Endothelial cell of umbilical vein (primary cell): Measurements from ENCODE around the gene ARHGAP29. TPM values are rescaled to one million over a fixed set of nuclear protein-coding genes. Genes with fewer than 3 reads are reported as not detected.

Source experiments
- BruUV-seq: library from RNA; stranded (reverse); fragments of 400-500 nt; replicated peaks from 2 replicates; lab custom pipeline; 2021; lab: Mats Ljungman, UMichigan
- CTCF ChIA-PET: fragments of 300-600, 350-600 bp; sonication (Branson Sonifier 250); formaldehyde crosslinking; loops from one replicate; lab custom pipeline; 2021; ENCODE audit warnings: antibody characterized with exemption, inconsistent platforms; lab: Charles Lee
- POLR2A ChIA-PET: fragments of 300-600, 350-600 bp; sonication (Branson Sonifier 250); formaldehyde crosslinking; loops from one replicate; lab custom pipeline; 2021; ENCODE audit warnings: antibody characterized with exemption, inconsistent platforms; lab: Charles Lee
- DNase-seq: peaks from one replicate; pipeline ENCODE4 v3.0.0-alpha.2; 2011; ENCODE audit warnings: low read depth, low spot score
- FAIRE-seq: peaks from 2 replicates; lab custom pipeline; 2011; peaks lifted over from hg19 to GRCh38; lab: Jason Lieb, UNC
- H2AFZ ChIP-seq: 2 replicates; pipeline ENCODE4 v1.6.0; 2012; ENCODE audit warnings: low read depth, low read length, control low read depth, inconsistent platforms
- H3K27ac ChIP-seq: 2 replicates; pipeline ENCODE4 v1.5.1; 2011; ENCODE audit warnings: low read depth, mild to moderate bottlenecking, control low read depth, low read length, moderate library complexity; ENCODE audit not compliant: insufficient read depth
- H3K27me3 ChIP-seq, 2 experiments: 2 replicates each; pipeline versions ENCODE4 v1.6.0 to v1.6.1; 2011; ENCODE audit warnings: low read length in 2 of 2, mixed read lengths in 1 of 2; ENCODE audit not compliant: control insufficient read depth in 2 of 2, insufficient read depth in 2 of 2
- H3K36me3 ChIP-seq, 2 experiments: 2 replicates in 1 of 2; 3 replicates in 1 of 2; pipeline ENCODE4 v1.5.1; 2011; ENCODE audit warnings: low read length in 2 of 2, mild to moderate bottlenecking in 1 of 2, moderate library complexity in 1 of 2; ENCODE audit not compliant: control insufficient read depth in 2 of 2, insufficient read depth in 2 of 2; ENCODE audit errors: extremely low read depth in 1 of 2
- H3K4me1 ChIP-seq: 3 replicates; pipeline ENCODE4 v1.5.1; 2011; ENCODE audit warnings: mild to moderate bottlenecking, low read length; ENCODE audit not compliant: control insufficient read depth, insufficient read depth; ENCODE audit errors: extremely low read depth
- H3K4me2 ChIP-seq: 2 replicates; pipeline ENCODE4 v1.6.1; 2011; ENCODE audit warnings: low read length, control low read depth, mixed read lengths; ENCODE audit not compliant: insufficient read depth
- H3K4me3 ChIP-seq, 3 experiments: fragments of 200-600 bp in 1 of 3; sonication (generic), shearing (Covaris generic) in 1 of 3; replicated peaks in 1 of 3; 2 replicates each; pipeline ENCODE4 v1.5.1; 2011 to 2016; ENCODE audit warnings: control low read depth in 3 of 3, low read length in 3 of 3, mild to moderate bottlenecking in 2 of 3, inconsistent platforms in 1 of 3, low read depth in 1 of 3, moderate library complexity in 1 of 3; ENCODE audit not compliant: insufficient read depth in 1 of 3
- H3K79me2 ChIP-seq: 2 replicates; pipeline ENCODE4 v1.6.0; 2012; ENCODE audit warnings: low read length, inconsistent platforms; ENCODE audit not compliant: control insufficient read depth, insufficient read depth
- H3K9ac ChIP-seq: replicated peaks from 2 replicates; pipeline ENCODE3; 2011; ENCODE audit warnings: low read length, control low read depth; ENCODE audit not compliant: insufficient read depth; ENCODE audit errors: extremely low read depth
- H3K9me1 ChIP-seq: replicated peaks from 3 replicates; pipeline ENCODE4 v1.6.0; 2011; ENCODE audit warnings: mild to moderate bottlenecking, low read length; ENCODE audit not compliant: control insufficient read depth, insufficient read depth; ENCODE audit errors: extremely low read depth
- H3K9me3 ChIP-seq: replicated peaks from 2 replicates; pipeline ENCODE4 v1.5.1; 2012; ENCODE audit warnings: low read length, inconsistent platforms; ENCODE audit not compliant: control insufficient read depth, insufficient read depth
- H4K20me1 ChIP-seq: replicated peaks from 2 replicates; pipeline ENCODE3; 2011; ENCODE audit warnings: mild to moderate bottlenecking, low read length; ENCODE audit not compliant: control insufficient read depth, insufficient read depth; ENCODE audit errors: extremely low read depth
- EZH2 ChIP-seq: IDR thresholded peaks from 2 replicates; pipeline ENCODE4 v1.6.1; 2012; ENCODE audit warnings: borderline replicate concordance, low read depth, mild to moderate bottlenecking, moderate library complexity, low read length, inconsistent platforms; ENCODE audit not compliant: severe bottlenecking
- FOS ChIP-seq: IDR thresholded peaks from 2 replicates; pipeline ENCODE4 v1.6.1; 2011; ENCODE audit warnings: mild to moderate bottlenecking, low read length, moderate library complexity, borderline replicate concordance; ENCODE audit not compliant: insufficient read depth
- GATA2 ChIP-seq: IDR thresholded peaks from 2 replicates; pipeline ENCODE4 v1.7.0; 2011; ENCODE audit warnings: low read depth, mild to moderate bottlenecking, moderate library complexity, mixed read lengths, low read length; ENCODE audit not compliant: insufficient read length, insufficient read depth
- JUN ChIP-seq: IDR thresholded peaks from 2 replicates; pipeline ENCODE4 v1.6.1; 2011; ENCODE audit warnings: borderline replicate concordance, low read depth; ENCODE audit not compliant: insufficient read length, insufficient read depth
- MYC ChIP-seq: IDR thresholded peaks from one replicate; pipeline ENCODE4 v1.6.1; 2011; ENCODE audit warnings: mild to moderate bottlenecking, low read depth, low read length
- POLR2A ChIP-seq: IDR thresholded peaks from 2 replicates; pipeline ENCODE4 v1.6.1; 2012; ENCODE audit warnings: low read depth, mild to moderate bottlenecking, control low read depth, low read length
- POLR2AphosphoS5 ChIP-seq: IDR thresholded peaks from 2 replicates; pipeline ENCODE4 v1.6.1; 2012; ENCODE audit warnings: low read depth, mild to moderate bottlenecking, control low read depth, low read length, moderate library complexity; ENCODE audit not compliant: insufficient read depth
- dilution Hi-C: fragments of 300-500 bp; cut with MboI; formaldehyde crosslinking; loops from one replicate; pipeline ENCODE4 v1.15.0; 2019; ENCODE audit warnings: low sequenced_read_pairs; ENCODE audit not compliant: extremely low pct_ligation_motif_present
- intact Hi-C: fragments of 100-400 bp; cut with micrococcal nuclease; formaldehyde crosslinking; loops from one replicate; pipeline ENCODE4 v1.10.0; 2022
- polyA plus RNA-seq, 4 experiments: library from polyadenylated mRNA; depleted of rRNA in 3 of 4; stranded (reverse) in 3 of 4; unstranded in 1 of 4; fragments of >200 nt; gene quantifications; 2 replicates each; pipeline versions ENCODE4 v1.2.1 to v1.2.3, GENCODE V29; 2011 to 2012; ENCODE audit warnings: missing spikeins in 1 of 4
- total RNA-seq: library from RNA; stranded (reverse); gene quantifications from 2 replicates; pipeline ENCODE4 v1.2.3, GENCODE V29; 2021
- TF ChIP-seq, protein P1 (sequence below): IDR thresholded peaks from 2 replicates; pipeline ENCODE4 v1.6.1; 2011; ENCODE audit not compliant: insufficient read depth, insufficient read length
- TF ChIP-seq, protein P2 (sequence below), 2 donors: IDR thresholded peaks; 1 replicate in 1 of 2; 2 replicates in 1 of 2; pipeline ENCODE4 v1.5.1; 2011; ENCODE audit warnings: low read length in 2 of 2, mild to moderate bottlenecking in 2 of 2, moderate library complexity in 2 of 2, control low read depth in 1 of 2, inconsistent platforms in 1 of 2, low read depth in 1 of 2; ENCODE audit not compliant: insufficient read depth in 1 of 2; ENCODE audit errors: extremely low read depth in 1 of 2

The ARHGAP29 gene
- total and polyA plus RNA-seq, 2 donors (not counting 3 experiments of a cell fraction or from before 2014, with no cell fraction given): 56.3 to 199 TPM

DNA sequence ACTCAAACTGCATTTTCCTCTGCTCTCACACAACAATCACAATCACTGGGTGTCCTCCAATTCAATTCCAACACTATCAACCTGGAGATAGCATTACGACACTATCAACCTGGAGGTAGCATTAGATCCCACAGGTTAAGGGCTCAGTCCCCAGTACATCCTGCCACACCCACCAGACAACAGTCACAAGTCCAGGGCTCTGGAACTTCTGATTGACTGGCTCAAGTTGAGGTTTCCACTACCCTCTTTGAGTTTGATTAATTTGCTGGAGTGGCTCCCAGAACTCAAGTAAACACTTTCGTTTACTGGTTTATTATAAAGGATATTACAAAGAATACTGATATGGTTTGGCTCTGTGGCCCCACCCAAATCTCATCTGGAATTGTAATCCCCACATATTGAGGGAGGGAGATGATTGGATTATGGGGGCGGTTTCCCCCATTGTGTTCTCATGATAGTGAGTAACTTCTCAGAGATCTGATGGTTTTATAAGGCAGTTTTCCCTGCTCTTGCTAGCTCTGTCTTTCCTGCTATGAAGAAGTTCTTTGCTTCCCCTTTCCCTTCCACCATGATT, 49.6 kb upstream of the ARHGAP29 start:
- H2AFZ ChIP-seq: no peak overlapping the region
- H3K9me3 ChIP-seq: no peaks in the 10 kb centered on the region
- TF ChIP-seq MYC: no peak
- TF ChIP-seq, protein P1, sequence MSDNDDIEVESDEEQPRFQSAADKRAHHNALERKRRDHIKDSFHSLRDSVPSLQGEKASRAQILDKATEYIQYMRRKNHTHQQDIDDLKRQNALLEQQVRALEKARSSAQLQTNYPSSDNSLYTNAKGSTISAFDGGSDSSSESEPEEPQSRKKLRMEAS: no peak
- no peak for TF ChIP-seq POLR2AphosphoS5
- no peak for TF ChIP-seq POLR2A
- TF ChIP-seq GATA2: no peak
- no peak for TF ChIP-seq JUN
- TF ChIP-seq EZH2: no peak
- TF ChIP-seq, protein P2, sequence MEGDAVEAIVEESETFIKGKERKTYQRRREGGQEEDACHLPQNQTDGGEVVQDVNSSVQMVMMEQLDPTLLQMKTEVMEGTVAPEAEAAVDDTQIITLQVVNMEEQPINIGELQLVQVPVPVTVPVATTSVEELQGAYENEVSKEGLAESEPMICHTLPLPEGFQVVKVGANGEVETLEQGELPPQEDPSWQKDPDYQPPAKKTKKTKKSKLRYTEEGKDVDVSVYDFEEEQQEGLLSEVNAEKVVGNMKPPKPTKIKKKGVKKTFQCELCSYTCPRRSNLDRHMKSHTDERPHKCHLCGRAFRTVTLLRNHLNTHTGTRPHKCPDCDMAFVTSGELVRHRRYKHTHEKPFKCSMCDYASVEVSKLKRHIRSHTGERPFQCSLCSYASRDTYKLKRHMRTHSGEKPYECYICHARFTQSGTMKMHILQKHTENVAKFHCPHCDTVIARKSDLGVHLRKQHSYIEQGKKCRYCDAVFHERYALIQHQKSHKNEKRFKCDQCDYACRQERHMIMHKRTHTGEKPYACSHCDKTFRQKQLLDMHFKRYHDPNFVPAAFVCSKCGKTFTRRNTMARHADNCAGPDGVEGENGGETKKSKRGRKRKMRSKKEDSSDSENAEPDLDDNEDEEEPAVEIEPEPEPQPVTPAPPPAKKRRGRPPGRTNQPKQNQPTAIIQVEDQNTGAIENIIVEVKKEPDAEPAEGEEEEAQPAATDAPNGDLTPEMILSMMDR (IDR thresholded peaks at IDR 0.05; ENCODE audit: extremely low read depth in 1 of 2, insufficient read depth in 1 of 2, low read depth in 1 of 2, low read length in 2 of 2): no peak
- no peak for TF ChIP-seq FOS
- ChIA-PET POLR2A (no interaction called here), CTCF (no interaction called here)
- FAIRE-seq (no peak), DNase-seq (no peak)
- intact Hi-C loops: no loop called here
- H3K27me3 ChIP-seq: no peaks in the 10 kb centered on the region
- no peaks in the 10 kb centered on the region for H3K36me3 ChIP-seq
- H3K9ac ChIP-seq: no peak overlapping the region
- no TSS peak for BruUV-seq
- H4K20me1 ChIP-seq: no peaks in the 10 kb centered on the region
- no peak overlapping the region for H3K27ac ChIP-seq
- H3K4me3 ChIP-seq: no peak overlapping the region
- dilution Hi-C loops: no loop called here
- no peaks in the 10 kb centered on the region for H3K79me2 ChIP-seq
- H3K9me1 ChIP-seq: no peaks in the 10 kb centered on the region
- H3K4me1 ChIP-seq: peaks cover 21% of the 10 kb centered on the region
- no peak overlapping the region for H3K4me2 ChIP-seq
